PC-9 (cell line): Measurements from ENCODE around the gene MAPT. TPM values are rescaled to one million over a fixed set of nuclear protein-coding genes. Genes with fewer than 3 reads are reported as not detected.

Experiments used
- BruUV-seq: library from RNA; stranded (reverse); fragments of 400-500 nt; replicated peaks from 2 replicates; lab custom pipeline; 2021; lab: Mats Ljungman, UMichigan
- CTCF ChIA-PET: fragments of 300-600 bp; sonication (Branson Sonifier 250); formaldehyde crosslinking; loops from one replicate; lab custom pipeline; 2022; ENCODE audit warnings: antibody characterized with exemption; lab: Charles Lee
- POLR2A ChIA-PET: fragments of 300-600 bp; sonication (Branson Sonifier 250); formaldehyde crosslinking; loops from one replicate; lab custom pipeline; 2022; ENCODE audit warnings: antibody characterized with exemption; ENCODE audit not compliant: unreplicated experiment; lab: Charles Lee
- DNase-seq, 2 experiments: peaks; one replicate each; pipeline versions ENCODE4 v3.0.0 to v3.0.0-alpha.2; 2015 to 2022; ENCODE audit warnings: mixed read lengths in 1 of 2
- H2AFZ ChIP-seq: fragments of 200-600 bp; sonication (generic); 2 replicates; pipeline ENCODE4 v1.8.1; 2017; ENCODE audit warnings: antibody characterized with exemption
- H3F3A ChIP-seq: fragments of 200-600 bp; sonication (generic); 2 replicates; pipeline ENCODE4 v1.8.1; 2017; ENCODE audit warnings: antibody characterized with exemption, mild to moderate bottlenecking, low read depth; ENCODE audit not compliant: insufficient read depth
- H3K27ac ChIP-seq: fragments of 200-600 bp; sonication (generic); 2 replicates; pipeline ENCODE4 v1.6.1; 2016; ENCODE audit warnings: mixed run types
- H3K27me3 ChIP-seq: fragments of 200-600 bp; sonication (generic); 2 replicates; pipeline ENCODE4 v1.6.1; 2016; ENCODE audit warnings: low read depth, mixed run types; ENCODE audit not compliant: insufficient read depth
- H3K36me3 ChIP-seq: fragments of 200-600 bp; sonication (generic); 2 replicates; pipeline ENCODE4 v1.6.1; 2016; ENCODE audit warnings: low read depth, mixed run types
- H3K4me1 ChIP-seq: fragments of 200-600 bp; sonication (generic); replicated peaks from 2 replicates; pipeline ENCODE4 v1.6.1; 2016; ENCODE audit warnings: mixed run types; ENCODE audit not compliant: insufficient read depth
- H3K4me2 ChIP-seq: fragments of 200-600 bp; sonication (generic); 2 replicates; pipeline ENCODE4 v1.6.1; 2017; ENCODE audit warnings: mixed run types
- H3K4me3 ChIP-seq: fragments of 200-600 bp; sonication (generic); 2 replicates; pipeline ENCODE4 v1.6.1; 2016; ENCODE audit warnings: mixed run types
- H3K79me2 ChIP-seq: fragments of 200-600 bp; sonication (generic); 2 replicates; pipeline ENCODE4 v1.6.1; 2017; ENCODE audit warnings: low read depth, mixed run types
- H3K9me2 ChIP-seq: fragments of 200-600 bp; sonication (generic); 2 replicates; pipeline ENCODE4 v1.8.1; 2017; ENCODE audit warnings: mild to moderate bottlenecking; ENCODE audit not compliant: insufficient read depth
- H3K9me3 ChIP-seq: fragments of 200-600 bp; sonication (generic); 2 replicates; pipeline ENCODE4 v1.8.1; 2016; ENCODE audit warnings: low read depth; ENCODE audit not compliant: insufficient read depth
- H4K20me1 ChIP-seq: fragments of 200-600 bp; sonication (generic); 2 replicates; pipeline ENCODE4 v1.8.1; 2017; ENCODE audit not compliant: insufficient read depth
- CTCF ChIP-seq: fragments of 200-600 bp; sonication (generic); conservative IDR thresholded peaks from 2 replicates; pipeline ENCODE4 v1.6.1; 2017; ENCODE audit warnings: mixed run types, antibody characterized with exemption, mild to moderate bottlenecking, moderate library complexity
- EZH2 ChIP-seq: fragments of 200-600 bp; sonication (generic); IDR thresholded peaks from 2 replicates; pipeline ENCODE4 v1.8.0; 2017; ENCODE audit warnings: antibody characterized with exemption, low read depth
- intact Hi-C: fragments of 100-400 bp; cut with micrococcal nuclease; formaldehyde crosslinking; loops from one replicate; pipeline ENCODE4 v1.10.0; 2022; ENCODE audit not compliant: unreplicated experiment
- total RNA-seq: library from RNA; stranded (reverse); gene quantifications from 2 replicates; pipeline ENCODE4 v1.2.3, GENCODE V29; 2021

MAPT gene
- total RNA-seq, 1 experiment from 2014 or later, result 0.85 TPM

GRCh38 chr17:45990886-45991285 is 96.5 kb downstream of the MAPT start:
- Histone ChIP-seq H3K4me3 (no peak overlapping the region), H2AFZ (no peak overlapping the region), H3K79me2 (no peaks in the 10 kb centered on the region), H4K20me1 (no peaks in the 10 kb centered on the region), H3F3A (no peaks in the 10 kb centered on the region), H3K36me3 (no peaks in the 10 kb centered on the region), H3K27me3 (no peaks in the 10 kb centered on the region), H3K4me2 (no peak overlapping the region), H3K9me2 (no peaks in the 10 kb centered on the region), H3K4me1 (no peaks in the 10 kb centered on the region), H3K27ac (no peak overlapping the region), H3K9me3 (no peaks in the 10 kb centered on the region)
- CTCF ChIA-PET, result interaction anchor here (0.6 to 0.7 kb wide), 2 partner anchors 8 to 11 kb away, joined by 3 to 4 read pairs; no protein-coding TSS in a partner anchor
- POLR2A ChIA-PET, result no interaction called here
- TF ChIP-seq EZH2 (no peak), CTCF (no peak)
- no peak for DNase-seq
- intact Hi-C loops, result no loop called here
- no TSS peak for BruUV-seq

GRCh38 chr17:45991341-45991740 is 97.0 kb downstream of the MAPT start:
- Histone ChIP-seq H4K20me1 (no peaks in the 10 kb centered on the region), H2AFZ (no peak overlapping the region), H3K4me2 (no peak overlapping the region), H3K79me2 (no peaks in the 10 kb centered on the region), H3F3A (no peaks in the 10 kb centered on the region), H3K9me2 (no peaks in the 10 kb centered on the region), H3K27ac (no peak overlapping the region), H3K4me3 (no peak overlapping the region), H3K27me3 (no peaks in the 10 kb centered on the region), H3K36me3 (no peaks in the 10 kb centered on the region), H3K9me3 (no peaks in the 10 kb centered on the region), H3K4me1 (no peaks in the 10 kb centered on the region)
- intact Hi-C loops, result no loop called here
- DNase-seq, result no peak
- no TSS peak for BruUV-seq
- TF ChIP-seq CTCF, result no peak
- TF ChIP-seq EZH2, result no peak
- ChIA-PET CTCF (interaction anchor here (0.7 kb wide), 1 partner anchor 9 kb away, joined by 4 read pairs; no protein-coding TSS in a partner anchor), POLR2A (no interaction called here)

- no peaks in the 10 kb centered on the region for H3F3A ChIP-seq
- ChIA-PET CTCF (no interaction called here), POLR2A (no interaction called here)
- H2AFZ ChIP-seq, result no peak overlapping the region
- no peaks in the 10 kb centered on the region for H3K9me2 ChIP-seq
- H3K4me1 ChIP-seq, result no peaks in the 10 kb centered on the region
- no peaks in the 10 kb centered on the region for H3K27me3 ChIP-seq
- DNase-seq, result no peak
- H3K36me3 ChIP-seq, result no peaks in the 10 kb centered on the region
- H3K79me2 ChIP-seq, result no peaks in the 10 kb centered on the region
- TF ChIP-seq CTCF (no peak), EZH2 (no peak)
- no peak overlapping the region for H3K4me3 ChIP-seq
- no peak overlapping the region for H3K27ac ChIP-seq
- no peak overlapping the region for H3K4me2 ChIP-seq
- BruUV-seq, result no TSS peak
- intact Hi-C loops, result no loop called here
- H3K9me3 ChIP-seq, result no peaks in the 10 kb centered on the region
- no peaks in the 10 kb centered on the region for H4K20me1 ChIP-seq
Observed at GRCh38 chr17:45992175-45992574, 97.8 kb downstream of the MAPT start.
